ENCODE measurements around the gene SRGAP1. TPM values are rescaled to one million over a fixed set of nuclear protein-coding genes. Genes with fewer than 3 reads are reported as not detected.
A peak's percentile ranks its signal among the peaks of the same experiment; 100 is the strongest.

The SRGAP1 gene
- total RNA-seq, 1 donor from 2014 or later = 3.0 TPM

DNA sequence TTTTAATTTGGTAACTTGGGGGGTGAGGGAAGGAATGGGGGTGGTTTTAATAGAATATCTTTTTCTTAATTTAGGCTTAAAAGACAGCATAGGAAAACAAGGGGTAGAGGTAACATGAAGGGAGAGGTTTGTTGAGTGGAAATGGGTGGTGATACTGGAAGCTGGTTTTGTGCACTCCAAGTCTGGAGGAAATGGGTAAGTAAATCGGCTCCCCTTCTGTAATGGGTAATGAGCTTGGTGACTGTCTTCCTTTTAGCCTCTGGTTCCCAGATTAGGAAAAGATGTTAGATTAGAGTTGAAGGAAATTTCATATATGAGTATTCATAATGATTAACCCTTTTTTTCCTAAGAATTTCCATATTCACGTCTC lies 122.1 kb downstream of the SRGAP1 start:
- H3K27ac Mint-ChIP-seq = peak overlapping the region; percentile 9
- Histone ChIP-seq H3K27me3 (no peaks in the 10 kb centered on the region), H3K27ac (no peak overlapping the region), H2AFZ (replicated peaks) (no peak overlapping the region), H3K79me2 (ENCODE audit: low read depth) (no peaks in the 10 kb centered on the region), H3K4me2 (no peak overlapping the region), H3K36me3 (no peaks in the 10 kb centered on the region), H3K4me3 (no peak overlapping the region), H3F3A (ENCODE audit: low read depth) (no peaks in the 10 kb centered on the region), H4K20me1 (ENCODE audit: low read depth) (no peaks in the 10 kb centered on the region), H3K4me1 (peaks cover 15% of the 10 kb centered on the region), H3K9ac (no peak overlapping the region), H3K9me3 (ENCODE audit: low read depth) (no peaks in the 10 kb centered on the region)
- DNase-seq (ENCODE audit: low spot score) = no peak
- no peak overlapping the region for H3K4me3 Mint-ChIP-seq
- no peaks in the 10 kb centered on the region for H3K9me3 Mint-ChIP-seq
- H3K27me3 Mint-ChIP-seq (ENCODE audit: insufficient read depth, low read depth) = peaks cover 2% of the 10 kb centered on the region
- H3K4me1 Mint-ChIP-seq = peaks cover 45% of the 10 kb centered on the region
- no peaks in the 10 kb centered on the region for H3K36me3 Mint-ChIP-seq
- TF ChIP-seq EZH2 (IDR thresholded peaks at IDR 0.05) (no peak), EZH2phosphoT487 (IDR thresholded peaks at IDR 0.05) (no peak)
- TF ChIP-seq, protein P1, sequence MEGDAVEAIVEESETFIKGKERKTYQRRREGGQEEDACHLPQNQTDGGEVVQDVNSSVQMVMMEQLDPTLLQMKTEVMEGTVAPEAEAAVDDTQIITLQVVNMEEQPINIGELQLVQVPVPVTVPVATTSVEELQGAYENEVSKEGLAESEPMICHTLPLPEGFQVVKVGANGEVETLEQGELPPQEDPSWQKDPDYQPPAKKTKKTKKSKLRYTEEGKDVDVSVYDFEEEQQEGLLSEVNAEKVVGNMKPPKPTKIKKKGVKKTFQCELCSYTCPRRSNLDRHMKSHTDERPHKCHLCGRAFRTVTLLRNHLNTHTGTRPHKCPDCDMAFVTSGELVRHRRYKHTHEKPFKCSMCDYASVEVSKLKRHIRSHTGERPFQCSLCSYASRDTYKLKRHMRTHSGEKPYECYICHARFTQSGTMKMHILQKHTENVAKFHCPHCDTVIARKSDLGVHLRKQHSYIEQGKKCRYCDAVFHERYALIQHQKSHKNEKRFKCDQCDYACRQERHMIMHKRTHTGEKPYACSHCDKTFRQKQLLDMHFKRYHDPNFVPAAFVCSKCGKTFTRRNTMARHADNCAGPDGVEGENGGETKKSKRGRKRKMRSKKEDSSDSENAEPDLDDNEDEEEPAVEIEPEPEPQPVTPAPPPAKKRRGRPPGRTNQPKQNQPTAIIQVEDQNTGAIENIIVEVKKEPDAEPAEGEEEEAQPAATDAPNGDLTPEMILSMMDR (IDR thresholded peaks at IDR 0.05) = no peak

DNA sequence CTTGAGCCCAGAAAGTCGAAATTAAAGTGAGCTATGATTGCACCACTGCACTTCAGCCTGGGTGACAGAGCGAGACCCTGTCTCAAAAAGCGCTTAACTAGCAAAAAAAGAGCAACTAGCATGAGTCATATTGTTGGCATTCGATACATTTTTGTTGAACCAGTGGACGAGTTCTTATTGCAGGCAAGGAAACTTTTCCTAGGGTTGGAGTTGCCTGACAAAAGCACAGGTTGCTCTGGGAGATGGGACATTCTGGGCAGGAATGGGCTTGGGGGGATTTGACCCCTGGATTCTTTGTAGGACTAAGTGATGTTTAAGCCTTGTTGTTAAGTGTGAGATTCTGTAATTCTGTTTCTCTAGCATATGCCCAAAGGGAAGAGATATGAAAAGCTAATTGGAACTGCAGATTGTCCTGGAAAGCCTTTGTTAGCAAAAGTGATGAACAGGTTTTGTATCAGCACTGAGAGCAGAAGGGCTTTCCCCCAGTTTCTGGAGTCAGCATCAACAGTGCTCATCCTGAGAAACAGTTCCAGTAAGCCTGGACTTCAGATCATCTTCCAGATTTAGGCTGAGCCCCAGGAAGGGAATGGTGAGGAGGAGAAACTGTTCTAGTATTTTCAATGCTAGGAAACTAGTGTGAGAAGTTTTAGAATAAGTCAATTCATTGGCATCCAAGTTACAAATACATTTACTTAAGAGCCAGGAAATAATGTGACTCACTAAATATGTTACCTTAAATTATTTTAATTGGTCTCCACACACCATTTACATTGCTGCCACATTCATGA lies 123.1 kb downstream of the SRGAP1 start:
- Histone ChIP-seq H3K27ac (no peak overlapping the region), H3K9ac (no peak overlapping the region), H3K4me1 (peaks cover 15% of the 10 kb centered on the region), H3K4me3 (no peak overlapping the region), H3K27me3 (no peaks in the 10 kb centered on the region), H4K20me1 (ENCODE audit: low read depth) (no peaks in the 10 kb centered on the region), H3K79me2 (ENCODE audit: low read depth) (no peaks in the 10 kb centered on the region), H3K9me3 (ENCODE audit: low read depth) (no peaks in the 10 kb centered on the region), H2AFZ (replicated peaks) (no peak overlapping the region), H3K36me3 (no peaks in the 10 kb centered on the region), H3K4me2 (no peak overlapping the region), H3F3A (ENCODE audit: low read depth) (no peaks in the 10 kb centered on the region)
- TF ChIP-seq EZH2phosphoT487 (IDR thresholded peaks at IDR 0.05) (no peak), EZH2 (IDR thresholded peaks at IDR 0.05) (no peak)
- TF ChIP-seq, protein P1 (IDR thresholded peaks at IDR 0.05) = no peak
- H3K4me3 Mint-ChIP-seq = peak overlapping the region; percentile 17
- no peak for DNase-seq (ENCODE audit: low spot score)
- peaks cover 45% of the 10 kb centered on the region for H3K4me1 Mint-ChIP-seq
- H3K27ac Mint-ChIP-seq = peak overlapping the region; percentile 96
- no peaks in the 10 kb centered on the region for H3K36me3 Mint-ChIP-seq
- H3K9me3 Mint-ChIP-seq = no peaks in the 10 kb centered on the region
- H3K27me3 Mint-ChIP-seq (ENCODE audit: insufficient read depth, low read depth) = peaks cover 2% of the 10 kb centered on the region

DNA sequence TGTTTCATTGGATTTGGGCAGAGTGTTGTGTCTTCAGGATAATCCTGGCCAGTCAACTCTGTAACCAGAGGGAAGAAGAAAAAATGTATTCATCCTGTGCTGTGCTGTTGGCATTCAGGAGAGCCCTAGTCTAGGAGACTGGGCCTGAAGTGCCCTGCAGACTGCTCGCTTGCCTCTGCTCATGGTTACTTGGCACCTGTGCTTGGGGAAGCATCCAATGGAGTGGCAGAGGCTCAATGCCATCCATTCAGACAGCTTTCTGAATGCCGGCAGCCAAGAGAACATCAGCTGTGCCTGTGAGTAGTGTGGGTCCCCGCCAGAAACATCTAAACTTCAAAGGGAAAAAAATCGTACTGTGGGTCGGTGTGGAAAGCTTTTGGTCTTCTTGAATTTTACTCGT lies 124.2 kb downstream of the SRGAP1 start:
- Mint-ChIP-seq H3K9me3 (no peaks in the 10 kb centered on the region), H3K4me3 (no peak overlapping the region), H3K27ac (peak overlapping the region; percentile 91), H3K4me1 (peaks cover 45% of the 10 kb centered on the region), H3K36me3 (no peaks in the 10 kb centered on the region), H3K27me3 (ENCODE audit: insufficient read depth, low read depth) (peaks cover 2% of the 10 kb centered on the region)
- no peak for DNase-seq (ENCODE audit: low spot score)
- H3K9ac ChIP-seq = no peak overlapping the region
- no peaks in the 10 kb centered on the region for H3K36me3 ChIP-seq
- H3K4me1 ChIP-seq = peaks cover 15% of the 10 kb centered on the region
- no peak overlapping the region for H2AFZ ChIP-seq (replicated peaks)
- TF ChIP-seq EZH2phosphoT487 (IDR thresholded peaks at IDR 0.05) = no peak
- TF ChIP-seq, protein P1 (IDR thresholded peaks at IDR 0.05) = no peak
- no peak for TF ChIP-seq EZH2 (IDR thresholded peaks at IDR 0.05)
- H3K27ac ChIP-seq = no peak overlapping the region
- H3K27me3 ChIP-seq = no peaks in the 10 kb centered on the region
- no peaks in the 10 kb centered on the region for H3K9me3 ChIP-seq (ENCODE audit: low read depth)
- no peaks in the 10 kb centered on the region for H3K79me2 ChIP-seq (ENCODE audit: low read depth)
- H3K4me3 ChIP-seq = no peak overlapping the region
- no peaks in the 10 kb centered on the region for H4K20me1 ChIP-seq (ENCODE audit: low read depth)
- no peaks in the 10 kb centered on the region for H3F3A ChIP-seq (ENCODE audit: low read depth)
- no peak overlapping the region for H3K4me2 ChIP-seq
